Psoas muscle (tissue), 8 donors: Measurements from ENCODE around the gene PCDHA1. TPM values are rescaled to one million over a fixed set of nuclear protein-coding genes. Genes with fewer than 3 reads are reported as not detected.

Source experiments
- ATAC-seq, 4 donors: fragments of 200-7000 bp; cut with Tn5 transposase; one replicate each; pipeline ENCODE4 v1.9.1; 2020; ENCODE audit warnings: moderate library complexity in 3 of 4, mild to moderate bottlenecking in 2 of 4
- DNase-seq, 2 donors: peaks; one replicate each; pipeline ENCODE4 v3.0.0-alpha.2; 2020
- H3K27ac ChIP-seq: fragments of 200-600 bp; one replicate; pipeline ENCODE4 v1.8.0; 2022
- H3K27me3 ChIP-seq, 3 donors: fragments of 200-600 bp in 1 of 3; one replicate each; pipeline versions ENCODE4 v1.6.1 to v1.8.0; 2013 to 2022; ENCODE audit warnings: low read length in 2 of 3, mild to moderate bottlenecking in 2 of 3, moderate library complexity in 1 of 3; ENCODE audit not compliant: insufficient read depth in 3 of 3
- H3K36me3 ChIP-seq, 2 donors: fragments of 200-600 bp in 1 of 2; one replicate each; pipeline versions ENCODE4 v1.6.1 to v1.8.0; 2013 to 2022; ENCODE audit warnings: low read depth in 1 of 2, mild to moderate bottlenecking in 1 of 2, moderate library complexity in 1 of 2; ENCODE audit not compliant: insufficient read depth in 1 of 2
- H3K4me1 ChIP-seq: fragments of 200-600 bp; one replicate; pipeline ENCODE4 v1.8.0; 2022
- H3K4me3 ChIP-seq: fragments of 200-600 bp; one replicate; pipeline ENCODE4 v1.8.0; 2022; ENCODE audit warnings: mild to moderate bottlenecking
- H3K9me3 ChIP-seq: fragments of 200-600 bp; one replicate; pipeline ENCODE4 v1.8.0; 2022
- WGBS, 3 donors: extraction: QIAGEN DNeasy Blood & Tissue Kit; methylation state at CpG; one replicate each; pipeline versions ENCODE4 v1.1.6 to v1.1.7; 2013; 5-methylcytosine and 5-hydroxymethylcytosine counted together
- intact Hi-C, 2 donors: fragments of 100-400 bp; cut with DNase I; formaldehyde crosslinking; loops; one replicate each; pipeline versions ENCODE4 v1.11.0 to v1.14.2; 2022
- polyA plus RNA-seq, 3 donors: library from polyadenylated mRNA; stranded (reverse); fragments of 200-250 nt; gene quantifications; one replicate each; pipeline ENCODE4 v1.2.3, GENCODE V29; 2013
- total RNA-seq, 4 donors: library from RNA; stranded (reverse); fragmentation: NEBNext Ultra II Directional in 2 of 4; extraction: Animal tissue kit (Norgen Biotek cat#: 25700) in 2 of 4; gene quantifications; one replicate each; pipeline versions ENCODE4 v1.2.1 to v1.2.4, GENCODE V29; 2021 to 2023
- TF ChIP-seq, protein P1 (sequence below): fragments of 200-600 bp; IDR thresholded peaks from one replicate; pipeline ENCODE4 v1.8.0; 2022; ENCODE audit warnings: antibody characterized with exemption
- donor health status: healthy with polysubstance abuse.
- donor health status: DM: no; HTN: no; CAD: no; lungs with moderate emphysema.
- donor health status: Bipolar disorder and iron deficiency.
- donor health status: healthy.
- donor health status: DM: yes; HTN: yes; CAD: no.
- donor health status: DM: no; HTN: no; CAD: no.
- donor health status: DM: no; HTN: no; CAD: no.
- donor health status: DM: yes; HTN: yes; CAD: no.

The PCDHA1 gene
- total and polyA plus RNA-seq, 7 donors = 0.10 TPM; not detected in 6

DNA sequence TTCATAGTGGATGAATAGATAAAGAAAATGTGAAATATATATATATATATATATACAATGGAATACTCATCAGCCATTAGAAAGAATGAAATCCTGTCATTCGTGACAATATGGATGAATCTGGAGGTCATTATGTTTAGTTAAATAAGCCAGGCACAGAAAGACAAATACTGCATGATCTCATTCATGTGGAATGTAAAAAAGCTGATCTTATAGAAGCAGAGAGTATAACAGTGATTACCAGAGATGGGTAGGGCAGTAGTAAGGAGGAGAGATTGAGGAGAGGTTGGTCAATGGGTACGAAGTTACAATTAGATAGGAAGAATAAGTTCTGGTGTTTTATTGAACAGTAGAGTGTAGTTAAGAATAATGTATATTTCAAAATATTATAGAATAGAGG lies 160.6 kb downstream of the PCDHA1 start:
- ATAC-seq = no peak
- H3K27ac ChIP-seq = no peak overlapping the region
- intact Hi-C loops = no loop called here

DNA sequence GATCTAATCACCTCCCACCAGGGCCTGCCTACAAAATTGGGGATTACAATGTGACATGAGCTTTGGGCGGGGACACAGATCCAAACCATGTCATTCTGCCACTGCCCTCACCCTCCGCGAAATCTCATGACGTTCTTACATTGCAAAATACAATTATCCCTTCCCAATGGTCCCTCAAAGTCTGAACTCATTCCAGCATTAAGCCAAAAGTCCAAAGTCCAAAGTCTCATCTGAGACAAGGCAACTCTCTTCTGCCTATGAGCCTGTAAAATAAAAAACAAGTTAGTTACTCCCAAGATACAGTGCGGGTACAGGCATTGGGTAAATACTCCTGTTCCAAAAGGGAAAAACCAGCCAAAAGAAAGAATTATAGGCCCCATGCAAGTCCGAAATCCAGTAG lies 165.7 kb downstream of the PCDHA1 start:
- DNase-seq = no peak
- no peaks in the 10 kb centered on the region for H3K27me3 ChIP-seq
- H3K4me3 ChIP-seq = no peak overlapping the region
- TF ChIP-seq, protein P1, sequence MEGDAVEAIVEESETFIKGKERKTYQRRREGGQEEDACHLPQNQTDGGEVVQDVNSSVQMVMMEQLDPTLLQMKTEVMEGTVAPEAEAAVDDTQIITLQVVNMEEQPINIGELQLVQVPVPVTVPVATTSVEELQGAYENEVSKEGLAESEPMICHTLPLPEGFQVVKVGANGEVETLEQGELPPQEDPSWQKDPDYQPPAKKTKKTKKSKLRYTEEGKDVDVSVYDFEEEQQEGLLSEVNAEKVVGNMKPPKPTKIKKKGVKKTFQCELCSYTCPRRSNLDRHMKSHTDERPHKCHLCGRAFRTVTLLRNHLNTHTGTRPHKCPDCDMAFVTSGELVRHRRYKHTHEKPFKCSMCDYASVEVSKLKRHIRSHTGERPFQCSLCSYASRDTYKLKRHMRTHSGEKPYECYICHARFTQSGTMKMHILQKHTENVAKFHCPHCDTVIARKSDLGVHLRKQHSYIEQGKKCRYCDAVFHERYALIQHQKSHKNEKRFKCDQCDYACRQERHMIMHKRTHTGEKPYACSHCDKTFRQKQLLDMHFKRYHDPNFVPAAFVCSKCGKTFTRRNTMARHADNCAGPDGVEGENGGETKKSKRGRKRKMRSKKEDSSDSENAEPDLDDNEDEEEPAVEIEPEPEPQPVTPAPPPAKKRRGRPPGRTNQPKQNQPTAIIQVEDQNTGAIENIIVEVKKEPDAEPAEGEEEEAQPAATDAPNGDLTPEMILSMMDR = no peak
- no peak for ATAC-seq
- intact Hi-C loops = no loop called here
- no peaks in the 10 kb centered on the region for H3K36me3 ChIP-seq
- H3K4me1 ChIP-seq = no peaks in the 10 kb centered on the region
- WGBS, 3 donors = 62 to 84% (median 73%) methylated on average over 6 of the region's 6 CpGs
- H3K27ac ChIP-seq = no peak overlapping the region
- no peaks in the 10 kb centered on the region for H3K9me3 ChIP-seq

More for the DNA sequence above, 160.6 kb downstream of the PCDHA1 start:
- no peaks in the 10 kb centered on the region for H3K36me3 ChIP-seq
- H3K4me1 ChIP-seq = no peaks in the 10 kb centered on the region
- peaks cover 17% of the 10 kb centered on the region for H3K9me3 ChIP-seq
- no peaks in the 10 kb centered on the region for H3K27me3 ChIP-seq
- DNase-seq = no peak
- 23 to 60% (median 49%) methylated on average over 2 of the region's 2 CpGs for WGBS, 3 donors
- H3K4me3 ChIP-seq = no peak overlapping the region
- TF ChIP-seq, protein P1 = no peak

DNA sequence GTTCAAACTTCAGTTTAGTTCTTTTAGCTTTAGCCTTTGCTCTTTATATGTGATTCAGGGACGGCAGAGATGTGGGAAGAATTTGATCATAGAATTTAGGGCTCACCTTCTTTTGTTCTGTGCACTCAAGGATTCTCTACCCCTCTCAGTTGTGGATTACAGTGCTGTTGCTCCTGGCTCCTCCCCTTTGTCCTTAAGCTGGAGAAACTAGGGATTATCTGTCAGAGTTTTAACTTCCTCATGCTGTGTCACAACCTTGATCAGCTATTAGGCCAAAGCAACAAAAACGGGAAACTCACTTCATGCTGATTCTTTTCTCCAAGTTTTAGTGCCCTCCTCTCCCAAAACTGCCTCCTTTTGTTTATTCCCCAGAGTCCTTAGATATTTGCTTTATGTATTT lies 167.3 kb downstream of the PCDHA1 start:
- H3K27ac ChIP-seq = no peak overlapping the region
- H3K4me3 ChIP-seq = no peak overlapping the region
- no peaks in the 10 kb centered on the region for H3K4me1 ChIP-seq
- TF ChIP-seq, protein P1 = no peak
- no peaks in the 10 kb centered on the region for H3K36me3 ChIP-seq
- H3K27me3 ChIP-seq = no peaks in the 10 kb centered on the region
- intact Hi-C loops = no loop called here
- WGBS, 3 donors = 34 to 54% (median 46%) methylated on average over 2 of the region's 2 CpGs
- H3K9me3 ChIP-seq = no peaks in the 10 kb centered on the region
- DNase-seq (no peak), ATAC-seq (no peak)

DNA sequence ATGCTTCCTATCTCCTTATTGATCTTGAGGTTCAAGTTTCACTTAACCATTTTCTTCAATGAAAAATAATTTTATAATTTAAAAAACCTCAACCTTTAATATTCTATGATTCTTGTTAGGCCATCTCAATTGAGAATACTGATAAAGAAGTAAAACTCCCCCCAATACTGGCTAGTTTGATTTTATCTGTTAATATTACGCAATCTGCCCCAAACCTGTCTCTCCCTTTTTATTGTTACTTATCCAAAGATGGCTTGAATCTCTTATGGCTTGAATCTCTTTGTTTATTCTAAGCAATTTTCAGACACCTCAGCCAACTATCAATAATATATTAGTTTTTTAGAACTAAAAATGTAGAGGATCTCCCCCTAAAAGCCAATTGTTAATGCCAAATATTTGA lies 176.2 kb downstream of the PCDHA1 start:
- Histone ChIP-seq H3K27ac (no peak overlapping the region), H3K9me3 (no peaks in the 10 kb centered on the region), H3K36me3 (no peaks in the 10 kb centered on the region), H3K27me3 (peaks cover 0 to 28% (median 12%) of the 10 kb centered on the region in 3 donors), H3K4me1 (no peaks in the 10 kb centered on the region), H3K4me3 (no peak overlapping the region)
- DNase-seq = no peak
- WGBS, 3 donors = 91 to 93% (median 91%) methylated on average over 1 of the region's 1 CpG
- intact Hi-C loops = no loop called here
- ATAC-seq = no peak
- TF ChIP-seq, protein P1 = no peak

DNA sequence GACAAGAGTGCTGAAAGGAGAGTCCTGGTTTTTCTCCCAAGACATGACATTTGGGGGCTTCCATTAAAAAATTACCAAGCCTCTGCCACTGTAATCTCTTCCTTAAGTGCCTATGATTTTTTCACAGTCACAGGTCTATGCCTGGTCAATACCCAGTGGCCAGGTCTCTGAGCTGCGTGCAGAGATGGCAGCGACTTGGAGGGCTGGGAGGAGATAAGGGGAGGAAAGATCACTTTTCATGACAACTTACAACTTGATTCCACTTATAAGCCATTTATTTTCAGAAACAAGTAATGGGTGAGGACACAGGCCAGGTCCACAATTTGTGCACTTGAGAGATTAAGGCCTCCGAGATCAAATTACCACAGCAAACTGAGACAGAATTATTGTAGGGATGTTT lies 178.4 kb downstream of the PCDHA1 start:
- TF ChIP-seq, protein P1 = no peak
- Histone ChIP-seq H3K4me1 (no peaks in the 10 kb centered on the region), H3K27ac (no peak overlapping the region), H3K4me3 (no peak overlapping the region), H3K36me3 (no peaks in the 10 kb centered on the region), H3K27me3 (peaks cover 0 to 47% (median 13%) of the 10 kb centered on the region in 3 donors), H3K9me3 (no peaks in the 10 kb centered on the region)
- intact Hi-C loops = no loop called here
- ATAC-seq (no peak), DNase-seq (no peak)
- 58 to 71% (median 68%) methylated on average over 3 of the region's 3 CpGs for WGBS, 3 donors
